ENCODE results near the gene ATXN1.

DNA sequence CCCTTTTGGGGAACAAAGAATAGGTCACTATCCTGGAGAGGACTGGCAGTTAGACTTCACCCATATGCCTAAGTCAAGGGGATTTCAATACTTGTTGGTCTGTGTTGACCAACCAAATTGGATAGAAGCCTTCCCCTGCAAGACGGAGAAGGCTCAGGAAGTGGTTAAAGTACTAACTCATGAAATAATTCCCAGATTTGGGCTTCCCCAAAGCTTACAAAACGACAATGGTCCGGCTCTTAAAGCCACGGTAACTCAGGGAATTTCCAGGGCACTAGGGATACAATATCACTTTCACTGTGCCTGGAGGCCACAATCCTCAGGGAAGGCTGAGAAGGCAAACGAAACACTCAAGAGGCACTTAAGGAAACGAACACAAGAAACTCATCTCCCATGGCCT, 299.8 kb downstream of the ATXN1 start:
- TF ChIP-seq POLR2AphosphoS5 (IDR thresholded peaks at IDR 0.05) (no peak), POLR2A (IDR thresholded peaks at IDR 0.05) (no peak), EP300 (IDR thresholded peaks at IDR 0.05; ENCODE audit: low read depth) (no peak)
- TF ChIP-seq, protein P1, sequence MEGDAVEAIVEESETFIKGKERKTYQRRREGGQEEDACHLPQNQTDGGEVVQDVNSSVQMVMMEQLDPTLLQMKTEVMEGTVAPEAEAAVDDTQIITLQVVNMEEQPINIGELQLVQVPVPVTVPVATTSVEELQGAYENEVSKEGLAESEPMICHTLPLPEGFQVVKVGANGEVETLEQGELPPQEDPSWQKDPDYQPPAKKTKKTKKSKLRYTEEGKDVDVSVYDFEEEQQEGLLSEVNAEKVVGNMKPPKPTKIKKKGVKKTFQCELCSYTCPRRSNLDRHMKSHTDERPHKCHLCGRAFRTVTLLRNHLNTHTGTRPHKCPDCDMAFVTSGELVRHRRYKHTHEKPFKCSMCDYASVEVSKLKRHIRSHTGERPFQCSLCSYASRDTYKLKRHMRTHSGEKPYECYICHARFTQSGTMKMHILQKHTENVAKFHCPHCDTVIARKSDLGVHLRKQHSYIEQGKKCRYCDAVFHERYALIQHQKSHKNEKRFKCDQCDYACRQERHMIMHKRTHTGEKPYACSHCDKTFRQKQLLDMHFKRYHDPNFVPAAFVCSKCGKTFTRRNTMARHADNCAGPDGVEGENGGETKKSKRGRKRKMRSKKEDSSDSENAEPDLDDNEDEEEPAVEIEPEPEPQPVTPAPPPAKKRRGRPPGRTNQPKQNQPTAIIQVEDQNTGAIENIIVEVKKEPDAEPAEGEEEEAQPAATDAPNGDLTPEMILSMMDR (IDR thresholded peaks at IDR 0.05), result no peak

Data from transverse colon (tissue), 4 donors.